ENCODE measurements around the gene COL13A1.

DNA sequence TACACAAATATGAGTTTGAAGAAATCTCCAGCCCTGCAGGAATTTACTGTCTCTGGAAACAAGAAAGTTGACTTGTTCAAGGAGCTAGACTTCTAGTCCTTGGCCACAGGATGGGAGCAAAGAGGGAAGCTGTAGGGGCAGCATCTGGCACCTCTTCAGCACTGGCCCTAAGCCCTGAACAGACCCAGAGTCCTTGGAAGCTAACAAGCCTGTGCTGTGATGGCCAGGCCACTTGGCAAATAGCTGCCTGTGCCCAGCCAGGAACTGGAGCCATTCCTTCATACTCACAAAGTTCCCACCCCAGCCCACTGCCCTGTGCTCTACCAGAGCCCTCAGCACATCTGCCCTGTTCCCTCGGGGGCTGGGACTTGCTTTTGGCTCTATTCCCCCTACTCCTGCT is 9.4 kb upstream of the COL13A1 start:
- TF ChIP-seq EP300 (IDR thresholded peaks at IDR 0.05; ENCODE audit: borderline replicate concordance in 1 of 2, low read depth in 1 of 2, low read length in 1 of 2) (no peak), MEF2A (IDR thresholded peaks at IDR 0.05; ENCODE audit: borderline replicate concordance, low read depth) (no peak), MXI1 (IDR thresholded peaks at IDR 0.05; ENCODE audit: low read depth, low read length) (no peak), RAD21 (IDR thresholded peaks at IDR 0.05; ENCODE audit: low read length) (no peak)
- TF ChIP-seq, protein P1, sequence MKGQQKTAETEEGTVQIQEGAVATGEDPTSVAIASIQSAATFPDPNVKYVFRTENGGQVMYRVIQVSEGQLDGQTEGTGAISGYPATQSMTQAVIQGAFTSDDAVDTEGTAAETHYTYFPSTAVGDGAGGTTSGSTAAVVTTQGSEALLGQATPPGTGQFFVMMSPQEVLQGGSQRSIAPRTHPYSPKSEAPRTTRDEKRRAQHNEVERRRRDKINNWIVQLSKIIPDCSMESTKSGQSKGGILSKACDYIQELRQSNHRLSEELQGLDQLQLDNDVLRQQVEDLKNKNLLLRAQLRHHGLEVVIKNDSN (IDR thresholded peaks at IDR 0.05; ENCODE audit: borderline replicate concordance, low read depth) = no peak

Measured in SK-N-SH (cell line).